Cardiac muscle cell (in vitro differentiated cells and primary cell): ENCODE measurements around the gene MCM9. TPM values are rescaled to one million over a fixed set of nuclear protein-coding genes. Genes with fewer than 3 reads are reported as not detected.

Experiments used
- DNase-seq, 2 donors: peaks; one replicate each; pipeline versions ENCODE4 v3.0.0 to v3.0.0-alpha.2; 2010 to 2017; ENCODE audit warnings: low read depth in 1 of 2, low spot score in 1 of 2
- H3K27ac ChIP-seq: fragments of 200-600 bp; sonication (generic); 2 replicates; pipeline ENCODE4 v1.5.1; 2016
- H3K27me3 ChIP-seq: fragments of 200-600 bp; sonication (generic); 2 replicates; pipeline ENCODE4 v1.6.0; 2016; ENCODE audit warnings: control low read depth
- H3K36me3 ChIP-seq: fragments of 200-600 bp; sonication (generic); 2 replicates; pipeline ENCODE4 v1.5.1; 2016; ENCODE audit warnings: control low read depth
- H3K4me1 ChIP-seq: fragments of 200-600 bp; sonication (generic); 2 replicates; pipeline ENCODE4 v1.8.1; 2017; ENCODE audit warnings: low read depth, mild to moderate bottlenecking, mixed run types
- H3K4me3 ChIP-seq: fragments of 200-600 bp; sonication (generic); 2 replicates; pipeline ENCODE4 v1.5.1; 2016; ENCODE audit warnings: mild to moderate bottlenecking
- H3K9me3 ChIP-seq: fragments of 200-600 bp; sonication (generic); 2 replicates; pipeline ENCODE4 v1.5.1; 2017; ENCODE audit warnings: low read depth, mild to moderate bottlenecking, control low read depth
- CTCF ChIP-seq: IDR thresholded peaks from 2 replicates; pipeline ENCODE4 v1.5.1; 2012; ENCODE audit warnings: low read depth, mild to moderate bottlenecking, low read length
- polyA plus RNA-seq: library from polyadenylated mRNA; unstranded; fragments of >200 nt; fragmentation: Nextera tagmentation; extraction: Ambion mirVana; gene quantifications from 2 replicates; pipeline ENCODE4 v1.2.1, GENCODE V29; 2016
- total RNA-seq: library from RNA; depleted of rRNA; stranded (reverse); fragments of >200 nt; gene quantifications from 2 replicates; pipeline ENCODE4 v1.2.3, GENCODE V29; 2016

MCM9 gene
- total and polyA plus RNA-seq, 2 experiments from 2014 or later, result 7.0 to 10.1 TPM

GRCh38 chr6:118776607-118777549, 158.1 kb downstream of the MCM9 start:
- H3K27ac ChIP-seq, result no peak overlapping the region
- peak; percentile 71 to 83 for DNase-seq
- no peaks in the 10 kb centered on the region for H3K9me3 ChIP-seq
- TF ChIP-seq CTCF, result peak; percentile 80
- no peaks in the 10 kb centered on the region for H3K36me3 ChIP-seq
- H3K4me1 ChIP-seq, result peaks cover 7% of the 10 kb centered on the region
- no peaks in the 10 kb centered on the region for H3K27me3 ChIP-seq
- no peak overlapping the region for H3K4me3 ChIP-seq

- no peaks in the 10 kb centered on the region for H3K9me3 ChIP-seq
- no peak for DNase-seq
- H3K4me3 ChIP-seq, result no peak overlapping the region
- no peaks in the 10 kb centered on the region for H3K27me3 ChIP-seq
- H3K4me1 ChIP-seq, result peaks cover 7% of the 10 kb centered on the region
- no peaks in the 10 kb centered on the region for H3K36me3 ChIP-seq
- no peak overlapping the region for H3K27ac ChIP-seq
- no peak for TF ChIP-seq CTCF
Measured at GRCh38 chr6:118775381-118775780, 159.6 kb downstream of the MCM9 start.

GRCh38 chr6:118774581-118774980, 160.4 kb downstream of the MCM9 start:
- DNase-seq, result no peak
- TF ChIP-seq CTCF, result no peak
- no peaks in the 10 kb centered on the region for H3K9me3 ChIP-seq
- no peaks in the 10 kb centered on the region for H3K27me3 ChIP-seq
- H3K36me3 ChIP-seq, result no peaks in the 10 kb centered on the region
- H3K27ac ChIP-seq, result no peak overlapping the region
- H3K4me3 ChIP-seq, result no peak overlapping the region
- peaks cover 12% of the 10 kb centered on the region for H3K4me1 ChIP-seq

GRCh38 chr6:118772886-118773285, 162.1 kb downstream of the MCM9 start:
- H3K27me3 ChIP-seq, result no peaks in the 10 kb centered on the region
- H3K27ac ChIP-seq, result no peak overlapping the region
- H3K4me3 ChIP-seq, result no peak overlapping the region
- peaks cover 12% of the 10 kb centered on the region for H3K4me1 ChIP-seq
- H3K36me3 ChIP-seq, result no peaks in the 10 kb centered on the region
- no peaks in the 10 kb centered on the region for H3K9me3 ChIP-seq
- DNase-seq, result no peak
- TF ChIP-seq CTCF, result no peak

- Histone ChIP-seq H3K27ac (no peak overlapping the region), H3K36me3 (no peaks in the 10 kb centered on the region), H3K27me3 (no peaks in the 10 kb centered on the region), H3K4me1 (peaks cover 6% of the 10 kb centered on the region), H3K9me3 (no peaks in the 10 kb centered on the region), H3K4me3 (no peak overlapping the region)
- no peak for TF ChIP-seq CTCF
- DNase-seq, result no peak
Measured at GRCh38 chr6:118771253-118771652, 163.7 kb downstream of the MCM9 start.
